GM12875 (cell line): ENCODE results near the gene PACRG.

Source experiments
- H3K4me3 ChIP-seq: one replicate; pipeline ENCODE4 v1.5.1; 2011; ENCODE audit warnings: low read depth, low read length, control low read depth
- TF ChIP-seq, protein P1 (sequence below): IDR thresholded peaks from 2 replicates; pipeline ENCODE4 v1.5.1; 2011; ENCODE audit warnings: low read depth, mild to moderate bottlenecking, control low read depth, inconsistent platforms, low read length, moderate library complexity, borderline replicate concordance; ENCODE audit not compliant: insufficient read depth

The PACRG gene

GRCh38 chr6:163354761-163355425 is 627.1 kb downstream of the PACRG start:
- no peak overlapping the region for H3K4me3 ChIP-seq
- TF ChIP-seq, protein P1, sequence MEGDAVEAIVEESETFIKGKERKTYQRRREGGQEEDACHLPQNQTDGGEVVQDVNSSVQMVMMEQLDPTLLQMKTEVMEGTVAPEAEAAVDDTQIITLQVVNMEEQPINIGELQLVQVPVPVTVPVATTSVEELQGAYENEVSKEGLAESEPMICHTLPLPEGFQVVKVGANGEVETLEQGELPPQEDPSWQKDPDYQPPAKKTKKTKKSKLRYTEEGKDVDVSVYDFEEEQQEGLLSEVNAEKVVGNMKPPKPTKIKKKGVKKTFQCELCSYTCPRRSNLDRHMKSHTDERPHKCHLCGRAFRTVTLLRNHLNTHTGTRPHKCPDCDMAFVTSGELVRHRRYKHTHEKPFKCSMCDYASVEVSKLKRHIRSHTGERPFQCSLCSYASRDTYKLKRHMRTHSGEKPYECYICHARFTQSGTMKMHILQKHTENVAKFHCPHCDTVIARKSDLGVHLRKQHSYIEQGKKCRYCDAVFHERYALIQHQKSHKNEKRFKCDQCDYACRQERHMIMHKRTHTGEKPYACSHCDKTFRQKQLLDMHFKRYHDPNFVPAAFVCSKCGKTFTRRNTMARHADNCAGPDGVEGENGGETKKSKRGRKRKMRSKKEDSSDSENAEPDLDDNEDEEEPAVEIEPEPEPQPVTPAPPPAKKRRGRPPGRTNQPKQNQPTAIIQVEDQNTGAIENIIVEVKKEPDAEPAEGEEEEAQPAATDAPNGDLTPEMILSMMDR = no peak

DNA sequence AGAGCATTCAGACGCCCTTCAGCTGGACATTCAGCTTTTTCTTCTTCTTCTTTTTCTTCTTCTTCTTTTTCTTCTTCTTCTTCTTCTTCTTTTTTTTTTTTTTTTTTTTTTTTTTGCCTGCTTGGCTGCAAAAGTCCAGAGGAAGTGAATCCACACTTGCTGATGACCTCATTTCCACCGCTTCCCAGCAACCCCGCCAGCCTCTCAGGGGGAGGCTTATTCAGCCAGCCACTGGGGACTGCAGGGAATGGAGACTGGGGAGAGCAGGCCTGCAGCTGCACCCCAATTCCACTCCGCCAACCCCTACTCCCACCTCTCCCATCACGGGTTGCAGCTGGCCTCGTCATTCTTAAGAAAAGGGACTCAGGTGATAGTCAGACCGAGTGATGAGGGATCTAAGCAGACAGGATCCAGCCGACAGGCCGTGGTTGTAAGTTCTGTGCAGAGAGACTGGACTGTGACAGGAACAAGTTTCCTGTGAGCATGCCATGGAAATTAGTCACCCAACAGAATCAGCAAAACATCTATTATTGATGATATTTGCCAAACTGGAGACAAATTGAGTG is 627.7 kb downstream of the PACRG start:
- TF ChIP-seq, protein P1 = no peak
- H3K4me3 ChIP-seq = no peak overlapping the region

- TF ChIP-seq, protein P1 = no peak
Observed at GRCh38 chr6:163356324-163356723, 628.5 kb downstream of the PACRG start.

GRCh38 chr6:163356743-163357142 is 629.0 kb downstream of the PACRG start:
- no peak overlapping the region for H3K4me3 ChIP-seq
- TF ChIP-seq, protein P1 = no peak

More at GRCh38 chr6:163356324-163356723, 628.5 kb downstream of the PACRG start:
- no peak overlapping the region for H3K4me3 ChIP-seq

GRCh38 chr6:163364641-163365040 is 636.9 kb downstream of the PACRG start:
- TF ChIP-seq, protein P1 = no peak
- H3K4me3 ChIP-seq = no peak overlapping the region
